Progenitor cell of endocrine pancreas (in vitro differentiated cells): ENCODE results near the gene NEDD4. TPM values are rescaled to one million over a fixed set of nuclear protein-coding genes. Genes with fewer than 3 reads are reported as not detected.

Source experiments
- DNase-seq: peaks from one replicate; pipeline ENCODE4 v3.0.0; 2021; ENCODE audit warnings: low spot score; ENCODE audit not compliant: unreplicated experiment
- H3K27ac Mint-ChIP-seq: 2 replicates; pipeline ENCODE4 v1.8.0; 2021; ENCODE audit warnings: mild to moderate bottlenecking, moderate library complexity, mixed read lengths
- H3K27me3 Mint-ChIP-seq: 2 replicates; pipeline ENCODE4 v1.8.0; 2021; ENCODE audit warnings: mixed read lengths
- H3K36me3 Mint-ChIP-seq: 2 replicates; pipeline ENCODE4 v1.8.0; 2022; ENCODE audit warnings: mixed read lengths; ENCODE audit not compliant: insufficient read depth
- H3K4me1 Mint-ChIP-seq: 2 replicates; pipeline ENCODE4 v1.8.0; 2021; ENCODE audit warnings: low read depth, mixed read lengths
- H3K4me3 Mint-ChIP-seq: 2 replicates; pipeline ENCODE4 v1.8.0; 2021; ENCODE audit warnings: low read depth, mild to moderate bottlenecking, moderate library complexity, mixed read lengths
- H3K9me3 Mint-ChIP-seq: 2 replicates; pipeline ENCODE4 v1.8.0; 2021; ENCODE audit warnings: low read depth, mixed read lengths
- CTCF ChIP-seq: fragments of 200-600 bp; sonication (generic); IDR thresholded peaks from one replicate; pipeline ENCODE4 v1.5.0; 2021; ENCODE audit warnings: antibody characterized with exemption, mild to moderate bottlenecking; ENCODE audit not compliant: unreplicated experiment
- total RNA-seq: library from RNA; stranded (reverse); gene quantifications from 2 replicates; pipeline ENCODE4 v1.2.1, GENCODE V29; 2021

Gene NEDD4
- total RNA-seq, 1 donor from 2014 or later = 12.3 TPM

GRCh38 chr15:55980511-55980910 lies 12.9 kb downstream of the NEDD4 start:
- Mint-ChIP-seq H3K27me3 (no peaks in the 10 kb centered on the region), H3K27ac (no peak overlapping the region), H3K9me3 (peaks cover 6% of the 10 kb centered on the region), H3K4me1 (peaks cover 2% of the 10 kb centered on the region), H3K4me3 (no peak overlapping the region), H3K36me3 (peaks cover 6% of the 10 kb centered on the region)
- DNase-seq = no peak
- TF ChIP-seq CTCF = no peak

- no peak for DNase-seq
- TF ChIP-seq CTCF = no peak
- no peaks in the 10 kb centered on the region for H3K4me1 Mint-ChIP-seq
- peaks cover 25% of the 10 kb centered on the region for H3K9me3 Mint-ChIP-seq
- no peak overlapping the region for H3K27ac Mint-ChIP-seq
- no peak overlapping the region for H3K4me3 Mint-ChIP-seq
- H3K36me3 Mint-ChIP-seq = peaks cover 6% of the 10 kb centered on the region
- no peaks in the 10 kb centered on the region for H3K27me3 Mint-ChIP-seq
These were observed 16.2 kb downstream of the NEDD4 start for GRCh38 chr15:55977231-55977630.

- DNase-seq = no peak
- Mint-ChIP-seq H3K27ac (no peak overlapping the region), H3K27me3 (no peaks in the 10 kb centered on the region), H3K4me1 (no peaks in the 10 kb centered on the region), H3K4me3 (no peak overlapping the region), H3K9me3 (peaks cover 17% of the 10 kb centered on the region), H3K36me3 (peaks cover 4% of the 10 kb centered on the region)
- TF ChIP-seq CTCF = no peak
These were observed 23.1 kb downstream of the NEDD4 start for GRCh38 chr15:55970286-55970685.

GRCh38 chr15:55969582-55969981 lies 23.8 kb downstream of the NEDD4 start:
- Mint-ChIP-seq H3K9me3 (peaks cover 15% of the 10 kb centered on the region), H3K27ac (no peak overlapping the region), H3K4me3 (no peak overlapping the region)

GRCh38 chr15:55968923-55969322 lies 24.5 kb downstream of the NEDD4 start:
- no peak overlapping the region for H3K4me3 Mint-ChIP-seq
- no peak for DNase-seq
- H3K36me3 Mint-ChIP-seq = peaks cover 6% of the 10 kb centered on the region
- H3K27ac Mint-ChIP-seq = no peak overlapping the region
- TF ChIP-seq CTCF = no peak
- no peaks in the 10 kb centered on the region for H3K27me3 Mint-ChIP-seq
- H3K4me1 Mint-ChIP-seq = no peaks in the 10 kb centered on the region
- H3K9me3 Mint-ChIP-seq = peaks cover 9% of the 10 kb centered on the region

More at GRCh38 chr15:55969582-55969981, 23.8 kb downstream of the NEDD4 start:
- Mint-ChIP-seq H3K36me3 (peaks cover 7% of the 10 kb centered on the region), H3K27me3 (no peaks in the 10 kb centered on the region), H3K4me1 (no peaks in the 10 kb centered on the region)
- TF ChIP-seq CTCF = no peak
- DNase-seq = no peak
